Right lung (tissue), 5 donors: Measurements from ENCODE around the gene CTNNBL1. TPM values are rescaled to one million over a fixed set of nuclear protein-coding genes. Genes with fewer than 3 reads are reported as not detected.
A peak's percentile ranks its signal among the peaks of the same experiment; 100 is the strongest.

ENCODE experiments used
- DNase-seq, 2 donors: peaks; one replicate each; pipeline ENCODE4 v3.0.0-alpha.2; 2013
- polyA plus RNA-seq, 5 donors: library from polyadenylated mRNA; unstranded; fragments of 120-200 nt; gene quantifications; one replicate each; pipeline versions ENCODE4 v1.2.1 to v1.2.3, GENCODE V29; 2013; ENCODE audit warnings: inconsistent platforms in 1 of 5, low replicate concordance in 1 of 5; ENCODE audit not compliant: insufficient read length in 5 of 5, insufficient read depth in 1 of 5

Gene CTNNBL1
- polyA plus RNA-seq, 5 donors = 45.6 to 59.7 (median 51.3) TPM

DNA sequence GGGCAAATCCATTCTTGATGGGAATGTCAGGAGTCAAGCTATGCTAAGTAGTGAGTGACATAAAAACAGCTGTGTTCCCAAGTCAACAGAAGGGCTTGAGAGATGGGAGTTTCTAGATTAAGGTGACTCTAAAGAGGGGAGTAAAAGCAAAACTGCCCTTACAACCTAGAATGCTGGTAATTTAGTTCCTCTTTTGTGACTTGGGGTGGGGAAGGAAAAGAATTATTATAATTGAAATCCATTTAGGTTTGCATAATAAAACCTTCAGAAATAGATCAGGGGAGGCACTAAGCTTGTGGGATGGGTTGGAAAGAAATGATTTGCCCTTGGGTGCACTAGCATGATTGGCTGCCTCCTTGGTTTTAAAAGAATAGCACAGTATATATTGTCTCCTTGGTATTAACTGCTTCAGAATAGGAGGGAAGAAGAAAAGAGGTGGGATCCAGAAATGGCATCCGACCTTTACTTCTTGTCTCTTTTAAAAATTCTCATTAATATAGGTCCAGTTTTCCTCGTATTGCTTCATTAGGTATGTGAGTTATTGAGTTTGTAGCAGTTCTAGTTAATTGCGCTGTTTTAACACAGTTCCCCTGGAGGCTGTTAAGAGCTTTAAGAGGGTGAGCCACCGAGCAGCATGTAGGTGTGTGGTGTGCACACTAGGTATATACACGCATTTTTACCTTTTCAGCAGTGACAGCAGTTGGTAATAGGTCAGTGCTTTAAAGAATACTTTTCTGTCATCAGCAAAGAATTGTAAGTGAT, 113.8 kb downstream of the CTNNBL1 start:
- no peak for DNase-seq

DNA sequence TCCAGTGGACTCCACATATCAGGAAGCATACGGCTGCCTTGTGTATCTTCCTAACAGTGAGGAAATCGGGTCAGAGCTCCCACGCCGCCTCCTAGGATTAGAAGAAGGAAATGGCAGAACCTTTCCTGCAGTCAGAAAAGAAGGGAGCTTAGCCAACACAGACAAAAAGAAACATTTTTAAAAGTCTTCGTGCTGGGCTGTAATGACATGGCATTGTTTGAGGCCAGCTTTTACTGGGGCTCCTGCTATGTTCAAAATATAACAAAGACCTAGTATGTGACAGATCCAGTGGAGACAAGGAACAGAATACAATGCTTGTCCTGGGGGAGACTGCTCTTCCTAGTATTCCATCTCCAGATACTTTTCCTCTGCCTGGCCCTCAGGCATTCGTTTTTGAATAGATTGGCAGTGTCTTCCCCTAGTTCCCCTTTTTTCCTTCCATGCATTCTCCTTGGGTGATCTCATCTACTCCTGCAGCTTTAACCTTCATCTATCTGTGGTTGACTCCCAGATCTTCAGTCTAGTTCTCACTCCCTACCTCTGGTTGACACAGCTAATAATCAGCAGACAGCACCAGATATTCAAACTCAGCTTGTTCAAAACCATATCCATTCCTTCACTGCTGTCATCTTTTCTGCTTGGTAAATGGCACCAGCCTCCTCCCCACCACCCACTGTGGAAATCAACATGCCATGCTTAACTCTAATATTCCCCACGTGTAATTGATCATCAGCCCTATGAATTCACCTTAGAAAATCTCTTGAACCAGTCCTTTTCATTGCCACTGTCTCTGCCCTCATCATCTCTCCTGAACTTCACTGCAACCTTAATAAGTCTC, 114.6 kb downstream of the CTNNBL1 start:
- DNase-seq = no peak

DNA sequence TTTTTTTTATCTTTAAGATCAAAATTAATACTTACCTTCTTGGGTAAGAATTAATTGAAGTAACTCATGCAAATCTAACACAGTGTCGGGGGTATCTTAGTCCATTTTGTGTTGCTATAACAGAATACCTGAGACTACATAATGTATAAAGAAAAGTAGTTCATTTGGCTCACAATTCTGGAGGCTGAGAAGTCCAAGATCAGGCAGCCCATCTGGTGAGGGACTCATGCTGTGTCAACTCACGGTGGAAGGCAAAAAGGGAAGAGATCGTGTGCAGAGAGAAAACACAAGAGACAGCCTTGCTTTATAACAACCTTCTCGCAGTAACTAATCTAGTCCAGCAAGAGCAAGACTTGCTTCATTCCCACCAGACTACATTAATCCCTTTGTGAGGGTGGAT, 116.2 kb downstream of the CTNNBL1 start:
- no peak for DNase-seq

DNA sequence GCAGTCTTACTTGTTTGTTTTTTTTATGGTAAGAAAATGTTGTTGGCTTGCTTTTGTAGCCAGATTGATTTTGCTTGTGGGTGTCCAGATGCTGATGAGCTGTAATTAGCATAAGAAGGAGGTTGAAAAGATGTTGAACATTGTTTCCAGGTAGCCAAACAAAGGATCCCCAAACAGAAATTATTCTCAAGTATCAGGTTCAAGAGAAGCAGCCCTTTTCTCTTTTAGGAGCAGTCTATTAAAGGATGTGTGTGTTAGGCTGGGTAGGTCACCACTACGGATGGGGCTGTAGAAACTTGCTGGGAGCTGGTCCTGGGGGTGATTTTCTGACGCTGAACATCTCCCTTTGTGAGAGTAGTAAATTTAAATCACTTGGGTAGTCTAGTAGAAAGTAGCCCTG, 122.2 kb downstream of the CTNNBL1 start:
- DNase-seq = no peak

DNA sequence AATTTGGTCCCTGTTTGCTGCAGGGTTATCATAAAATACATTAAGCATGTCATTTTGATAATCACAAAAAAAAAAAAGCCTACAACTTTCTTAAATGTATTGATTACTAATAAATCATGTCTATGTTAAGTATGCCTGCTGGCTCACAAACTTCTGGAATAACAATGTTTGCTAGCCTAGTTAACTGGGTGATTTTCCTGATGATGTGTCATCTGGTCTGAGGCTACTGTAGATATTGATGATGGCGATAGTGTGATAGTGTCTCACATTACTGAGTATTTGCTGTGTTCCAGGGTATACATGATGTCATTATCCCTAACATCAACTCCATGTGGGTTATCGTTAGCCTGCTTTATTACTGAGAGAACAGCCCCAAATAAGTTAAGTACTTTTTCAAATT, 122.9 kb downstream of the CTNNBL1 start:
- DNase-seq = no peak

DNA sequence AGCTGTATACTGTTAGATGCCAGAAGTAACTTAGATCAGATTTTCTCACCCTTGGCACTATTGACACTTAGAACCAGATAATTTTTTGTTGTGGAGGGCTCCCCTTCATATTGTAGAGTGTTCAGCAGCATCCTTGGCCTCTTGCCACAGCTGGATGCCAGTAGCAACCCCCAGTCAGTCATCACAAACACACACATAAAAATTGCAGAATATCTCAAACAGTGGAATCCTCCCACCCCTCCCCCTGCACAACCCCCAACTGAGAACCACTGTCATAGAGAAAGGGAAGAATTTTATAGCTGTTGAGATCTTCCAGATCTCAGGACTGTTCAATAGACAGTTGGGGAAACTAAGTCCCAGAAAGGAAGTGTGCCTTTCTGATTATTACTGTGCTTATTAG, 127.9 kb downstream of the CTNNBL1 start:
- no peak for DNase-seq

DNA sequence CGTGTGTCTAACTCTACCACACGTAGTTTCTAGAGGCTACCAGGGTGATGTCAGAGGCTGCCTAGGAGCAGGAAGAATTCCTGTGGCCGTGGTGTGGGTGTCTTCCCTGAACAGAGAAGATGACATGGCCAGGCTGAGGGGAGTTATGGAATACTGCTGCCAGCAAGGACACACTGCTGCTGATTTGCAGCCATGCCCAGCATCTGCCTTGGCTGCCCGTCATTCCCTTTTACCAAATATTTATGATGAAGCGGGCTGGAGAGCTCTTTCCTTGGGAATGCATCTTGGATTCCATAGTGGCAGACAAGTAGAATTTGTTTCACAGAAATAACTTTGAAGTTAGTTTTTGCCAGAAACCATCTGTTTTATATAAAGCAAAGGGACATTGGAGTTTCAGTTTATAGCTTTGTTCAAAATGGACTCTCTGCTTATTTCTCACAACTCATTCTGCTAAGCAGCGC, 128.3 kb downstream of the CTNNBL1 start:
- no peak for DNase-seq

DNA sequence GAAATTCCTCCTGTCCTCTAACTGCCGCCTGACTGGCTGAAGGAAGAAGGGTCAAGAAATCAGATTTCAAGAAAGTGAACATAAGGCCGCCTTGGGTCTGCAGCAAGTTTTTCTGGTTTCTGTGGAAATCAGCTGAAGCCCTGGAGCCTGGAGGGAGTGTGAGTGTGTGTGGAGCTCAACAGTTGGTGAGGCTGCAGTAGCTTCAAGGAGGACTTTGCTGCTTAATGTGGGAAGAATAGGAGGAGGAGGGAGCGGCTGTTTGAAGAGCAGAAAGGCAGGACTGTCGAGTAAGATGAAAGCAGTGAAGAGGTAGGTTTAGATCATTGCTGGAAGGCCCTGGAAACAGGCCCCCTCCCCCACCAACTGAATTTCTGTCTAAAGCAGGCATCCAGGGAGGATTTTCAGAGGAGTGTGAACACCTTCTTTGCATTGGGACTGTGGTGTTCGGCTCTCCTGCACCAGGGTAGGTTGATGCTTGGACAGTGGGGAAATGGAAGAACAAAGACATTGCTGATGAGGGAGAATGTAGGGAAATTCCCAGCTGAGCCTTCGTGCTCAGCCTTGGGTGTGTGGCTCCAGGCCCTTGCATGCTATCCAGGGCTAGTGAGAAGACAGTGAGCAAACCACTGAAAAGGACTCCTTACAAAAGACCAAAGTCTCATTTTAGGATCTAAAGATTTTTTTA, 129.6 kb downstream of the CTNNBL1 start:
- DNase-seq = peak in 1 of 2 donors; percentile 33

DNA sequence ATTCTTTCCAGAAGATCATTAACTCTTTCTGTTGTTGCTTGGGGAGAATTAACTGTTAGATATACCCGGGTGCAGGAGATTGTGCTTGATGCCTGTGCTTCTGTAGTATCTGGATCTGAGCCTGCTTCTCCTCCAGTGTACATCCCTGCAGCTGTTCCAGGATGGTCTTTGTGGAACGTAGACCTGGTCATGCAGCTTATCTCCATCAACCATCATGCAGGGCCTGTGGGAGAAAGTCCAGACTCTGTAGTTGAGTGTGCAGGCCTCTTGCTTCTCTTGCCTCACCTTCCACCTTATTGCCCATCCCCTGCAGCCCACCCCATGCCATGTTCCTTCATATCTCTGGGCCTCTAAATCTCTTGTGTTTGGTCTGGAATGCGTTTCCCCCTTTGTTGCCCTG, 133.8 kb downstream of the CTNNBL1 start:
- DNase-seq = no peak

DNA sequence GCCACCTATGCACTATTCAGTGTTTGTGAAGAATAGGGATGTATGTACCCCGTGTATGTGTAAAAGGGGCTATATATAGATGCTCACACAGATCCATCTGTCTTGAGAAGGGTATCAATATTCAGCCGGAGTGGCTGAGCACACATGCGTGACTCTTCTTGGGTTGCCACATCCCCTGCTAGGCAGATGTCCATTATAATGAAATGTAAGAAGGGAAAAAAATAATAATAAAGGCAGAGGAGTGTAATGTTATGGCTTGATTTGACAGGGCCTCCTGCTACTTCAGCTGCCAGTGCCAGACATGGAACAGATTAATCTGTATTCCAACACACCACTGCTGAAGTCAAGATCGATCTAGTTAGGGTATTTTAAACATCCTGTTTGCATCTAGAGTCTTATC, 134.9 kb downstream of the CTNNBL1 start:
- no peak for DNase-seq

DNA sequence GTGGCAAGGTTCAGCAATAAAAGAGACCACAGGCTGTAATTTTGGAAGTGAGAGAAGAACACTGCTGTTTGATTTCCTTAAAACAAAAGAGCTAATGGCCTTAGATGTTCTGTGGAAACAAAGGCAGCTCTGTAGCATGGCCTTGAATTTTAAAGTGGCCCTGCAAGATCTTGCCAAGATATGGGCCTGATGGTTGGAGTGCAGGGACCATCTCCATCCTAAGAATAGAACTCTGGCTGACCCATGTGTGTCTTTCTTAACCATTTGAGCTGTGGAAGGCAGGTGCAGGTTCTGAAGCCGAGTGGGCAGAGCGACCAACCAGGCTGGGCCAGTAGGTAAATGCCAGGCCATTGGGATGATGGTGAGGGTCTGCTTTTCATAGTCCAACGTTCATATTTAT, 135.3 kb downstream of the CTNNBL1 start:
- DNase-seq = no peak

DNA sequence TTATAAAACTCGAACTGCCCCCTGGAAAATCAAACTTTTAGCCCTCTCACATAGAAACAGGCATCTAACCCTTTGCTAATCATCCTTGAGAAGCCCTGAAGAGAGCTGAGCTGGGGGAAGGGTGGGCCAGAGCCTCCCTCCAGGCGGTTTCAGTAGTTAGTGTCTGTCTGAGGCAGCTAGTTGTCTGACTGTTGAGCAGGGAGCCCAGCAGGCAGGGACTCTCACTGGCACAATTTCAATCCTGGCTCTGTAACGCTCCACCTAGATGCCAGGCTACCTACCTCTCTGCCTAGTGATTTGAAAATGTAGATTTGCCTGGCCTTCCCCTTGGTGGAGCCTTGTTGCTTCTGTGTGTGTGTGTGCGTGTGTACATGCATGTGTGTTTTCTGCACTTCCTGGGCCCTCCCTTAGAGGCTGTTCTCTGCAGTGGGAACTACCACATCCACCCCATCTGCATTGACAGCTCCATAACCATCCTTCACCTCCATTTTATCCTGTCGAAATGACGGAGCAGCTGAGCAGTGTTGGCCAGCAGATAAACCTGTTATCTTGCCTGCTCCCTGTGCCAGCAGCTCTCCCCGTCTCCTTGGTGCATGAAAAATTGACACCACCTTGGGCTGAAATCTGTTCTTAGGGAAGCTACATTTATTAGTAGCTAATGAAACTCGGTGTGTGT, 139.5 kb downstream of the CTNNBL1 start:
- no peak for DNase-seq

DNA sequence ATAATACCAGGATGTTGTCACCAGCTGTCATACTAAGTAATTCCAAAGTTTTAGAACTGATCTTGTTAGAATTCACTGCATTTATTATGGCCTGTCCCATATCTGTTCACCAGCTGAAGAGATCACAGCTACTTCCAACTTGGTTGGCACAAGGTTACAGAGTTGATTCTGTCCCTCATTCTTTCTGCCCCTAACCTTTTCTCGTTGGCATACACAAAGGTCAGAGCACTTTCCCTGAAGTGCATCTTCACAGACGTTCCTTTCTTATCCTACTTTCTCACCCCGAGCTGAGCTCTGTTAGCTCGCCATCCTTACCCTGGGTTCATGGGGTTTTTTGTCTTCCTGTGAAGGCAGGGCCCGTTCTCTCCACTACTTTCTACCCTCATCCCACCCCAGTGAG, 143.1 kb downstream of the CTNNBL1 start:
- no peak for DNase-seq

DNA sequence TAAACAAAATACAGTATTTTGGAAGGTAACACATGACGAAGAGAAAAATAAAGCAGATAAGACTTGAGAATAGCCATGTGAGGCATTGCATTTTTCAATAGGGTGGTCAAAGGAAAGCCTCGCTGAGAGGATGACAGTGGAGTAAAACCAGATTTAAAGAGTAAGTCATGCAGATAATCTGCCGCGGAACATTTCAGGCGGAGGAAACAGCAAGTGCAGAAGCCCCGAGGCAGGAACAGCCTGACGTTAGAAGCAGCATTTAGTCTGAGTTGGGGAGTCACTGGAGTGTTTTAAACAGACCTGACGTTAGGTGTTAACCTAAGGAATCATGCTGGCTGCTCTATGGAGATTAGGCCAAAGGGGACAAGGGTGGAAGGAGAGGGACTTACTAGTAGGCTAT, 144.1 kb downstream of the CTNNBL1 start:
- DNase-seq = no peak

DNA sequence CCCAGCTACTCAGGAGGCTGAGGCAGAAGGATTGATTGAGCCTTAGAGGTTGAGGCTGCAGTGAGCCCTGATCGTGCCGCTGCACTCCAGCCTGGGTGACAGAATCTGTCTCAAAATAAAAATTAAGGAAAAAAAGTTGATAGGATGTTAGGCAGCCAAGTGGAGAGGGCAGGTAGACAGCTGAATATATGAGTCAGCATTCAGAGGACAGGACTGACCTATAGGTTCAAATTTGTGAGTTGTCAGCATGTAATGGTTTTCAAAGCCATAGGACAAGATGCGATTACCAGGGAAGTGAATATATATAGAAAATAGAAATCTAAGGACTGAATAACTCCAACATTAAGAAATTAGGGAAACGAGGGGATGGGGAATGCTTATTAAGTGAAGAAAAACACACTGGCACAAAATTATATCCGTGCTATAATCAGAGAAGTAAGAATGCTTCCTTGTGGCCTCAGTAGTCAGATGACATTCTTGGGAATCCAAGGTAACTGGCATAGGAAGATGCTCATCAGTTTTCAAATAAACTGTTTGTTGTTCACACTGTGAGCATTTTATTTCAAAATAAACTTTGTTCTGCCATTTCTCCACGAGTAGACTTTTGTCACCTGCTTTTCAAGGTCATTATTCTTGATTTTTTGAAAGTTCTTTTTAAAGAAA, 145.1 kb downstream of the CTNNBL1 start:
- DNase-seq = no peak

DNA sequence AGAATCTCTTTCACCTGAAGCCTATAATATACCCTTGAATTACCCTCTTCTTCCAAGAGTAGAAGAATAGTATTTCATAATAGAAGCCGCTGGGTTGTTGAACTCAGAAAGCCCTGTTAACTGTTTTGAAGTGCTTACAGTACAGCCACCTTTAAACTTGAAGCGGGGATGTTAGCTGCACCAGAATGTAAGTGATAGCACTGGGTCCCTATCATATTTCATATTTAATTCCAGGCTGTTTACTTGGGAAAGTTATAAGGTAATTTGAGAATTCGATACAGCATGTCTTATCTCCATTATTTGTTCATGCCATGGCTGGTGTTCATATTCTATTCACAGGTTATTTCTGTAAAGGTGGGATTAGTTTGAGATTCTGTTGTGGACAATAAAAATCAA, 145.6 kb downstream of the CTNNBL1 start:
- no peak for DNase-seq

DNA sequence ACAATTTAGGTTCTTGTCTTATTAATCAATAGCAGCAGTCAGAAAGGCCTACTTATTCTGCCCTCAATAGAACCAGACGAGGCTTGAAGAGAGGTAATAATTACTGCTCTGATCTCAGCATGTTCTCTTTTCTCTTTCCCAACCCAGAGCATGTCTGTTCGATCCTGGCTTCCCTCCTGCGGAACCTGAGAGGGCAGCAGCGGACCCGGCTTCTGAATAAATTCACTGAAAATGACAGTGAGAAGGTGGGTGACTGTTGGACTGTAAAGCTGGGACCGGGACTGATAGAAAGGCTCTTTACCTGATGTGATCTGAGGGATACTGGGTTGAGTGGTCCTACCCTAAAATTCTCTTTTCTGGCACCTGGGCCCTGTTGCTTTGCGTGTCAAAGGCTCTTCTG, 146.1 kb downstream of the CTNNBL1 start:
- DNase-seq = no peak

DNA sequence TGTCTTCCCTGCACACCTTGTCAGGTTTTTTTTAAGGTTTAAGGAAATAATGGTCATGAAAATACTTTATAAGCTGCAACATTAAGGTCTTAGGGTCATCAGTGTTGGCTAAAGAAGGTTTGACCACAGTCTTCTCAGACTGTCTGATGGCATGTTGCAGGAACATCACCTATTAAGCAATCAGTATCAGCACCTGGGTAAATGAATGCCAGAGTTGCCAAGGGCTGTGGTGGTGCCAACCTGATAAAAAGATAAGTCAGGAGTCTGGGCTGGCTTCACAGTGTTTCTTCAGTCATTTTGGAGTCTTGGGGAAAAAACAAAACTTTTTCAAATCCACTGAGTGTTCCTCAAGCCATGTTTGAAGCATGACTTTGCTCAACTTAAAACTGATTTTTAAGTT, 147.6 kb downstream of the CTNNBL1 start:
- DNase-seq = no peak

DNA sequence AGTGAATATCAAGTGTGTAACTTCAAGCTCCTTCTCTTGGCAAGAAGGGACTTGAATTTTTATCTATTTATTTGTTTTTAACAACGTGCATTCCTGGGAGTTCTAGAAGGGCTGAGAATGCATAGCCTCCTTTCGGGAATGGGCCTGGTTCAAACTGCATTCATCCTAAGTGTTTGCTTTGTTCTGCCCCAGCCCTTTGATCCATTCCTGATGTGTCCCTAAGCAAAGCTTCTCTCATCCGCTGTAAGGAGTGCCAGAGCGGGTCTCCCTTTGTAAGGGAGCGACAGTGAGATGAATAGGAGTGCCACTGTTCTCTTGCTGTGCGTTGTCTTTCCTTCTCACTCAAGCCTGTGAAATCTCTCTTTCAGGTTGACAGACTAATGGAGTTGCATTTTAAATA, 148.1 kb downstream of the CTNNBL1 start:
- DNase-seq = no peak

DNA sequence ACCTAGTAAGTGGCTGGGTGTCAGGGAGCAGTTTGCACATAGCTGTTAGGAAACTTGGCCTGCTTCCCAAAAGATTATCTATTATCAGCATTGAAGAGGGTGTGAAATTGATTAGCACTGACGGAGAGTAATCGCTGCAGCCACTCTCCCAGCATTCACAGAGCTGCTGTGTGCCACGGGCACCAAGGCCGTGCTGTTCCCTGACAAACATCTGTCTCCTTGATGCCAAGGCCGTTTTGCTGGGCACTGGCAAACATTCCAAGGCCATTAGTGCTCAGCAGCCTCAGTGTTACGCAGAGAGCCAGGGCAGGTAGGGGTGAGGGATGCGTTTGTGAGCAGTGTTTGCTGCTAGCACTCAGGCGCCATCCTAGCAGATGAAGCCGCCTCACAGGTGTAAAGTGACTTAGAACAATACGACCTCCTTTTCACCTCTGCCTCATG, 151.4 kb downstream of the CTNNBL1 start:
- DNase-seq = no peak

DNA sequence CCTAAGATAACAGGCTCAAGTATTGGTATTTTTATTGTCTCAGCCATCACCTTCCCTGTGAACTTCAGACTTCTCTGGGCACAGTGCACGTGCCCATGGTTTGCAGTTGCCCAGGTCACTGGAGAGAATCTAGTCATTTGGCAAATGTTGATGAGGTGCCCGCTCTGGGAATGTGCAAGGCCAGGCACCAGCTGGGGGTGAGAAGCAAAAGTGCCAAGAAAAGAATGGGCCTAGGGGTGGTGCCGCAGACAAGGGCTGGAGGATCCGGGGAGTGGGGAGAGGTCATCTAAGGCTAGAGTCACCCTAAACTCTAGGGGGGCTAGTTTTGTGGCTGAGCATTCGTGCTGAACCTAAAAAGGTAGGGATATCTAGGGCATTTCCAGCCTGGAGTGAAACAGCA, 152.0 kb downstream of the CTNNBL1 start:
- DNase-seq = no peak
